Stomach smooth muscle (tissue), 2 donors: ENCODE data around the gene CLRN2.

Experiments used
- H3K27ac ChIP-seq: one replicate; pipeline ENCODE4 v1.7.0; 2013; ENCODE audit warnings: mild to moderate bottlenecking, low read length, inconsistent platforms
- H3K27me3 ChIP-seq, 2 donors: one replicate each; pipeline ENCODE4 v1.7.0; 2013; ENCODE audit warnings: low read length in 2 of 2; ENCODE audit not compliant: insufficient read depth in 2 of 2, control insufficient read depth in 1 of 2
- H3K36me3 ChIP-seq, 2 donors: one replicate each; pipeline ENCODE4 v1.7.0; 2013; ENCODE audit warnings: low read length in 2 of 2; ENCODE audit not compliant: control insufficient read depth in 2 of 2, insufficient read depth in 2 of 2
- H3K4me1 ChIP-seq: one replicate; pipeline ENCODE4 v1.7.0; 2013; ENCODE audit warnings: low read length; ENCODE audit not compliant: control insufficient read depth, insufficient read depth
- H3K4me3 ChIP-seq, 2 donors: one replicate each; pipeline ENCODE4 v1.7.0; 2013; ENCODE audit warnings: low read length in 2 of 2
- H3K9ac ChIP-seq, 2 donors: one replicate each; pipeline ENCODE4 v1.7.0; 2013; ENCODE audit warnings: low read length in 2 of 2, mild to moderate bottlenecking in 1 of 2
- H3K9me3 ChIP-seq, 2 donors: one replicate each; pipeline ENCODE4 v1.7.0; 2013; ENCODE audit warnings: low read length in 2 of 2; ENCODE audit not compliant: control insufficient read depth in 2 of 2
- donor health status: healthy.
- donor health status: Pancreatic carcinoma.

Gene CLRN2

DNA sequence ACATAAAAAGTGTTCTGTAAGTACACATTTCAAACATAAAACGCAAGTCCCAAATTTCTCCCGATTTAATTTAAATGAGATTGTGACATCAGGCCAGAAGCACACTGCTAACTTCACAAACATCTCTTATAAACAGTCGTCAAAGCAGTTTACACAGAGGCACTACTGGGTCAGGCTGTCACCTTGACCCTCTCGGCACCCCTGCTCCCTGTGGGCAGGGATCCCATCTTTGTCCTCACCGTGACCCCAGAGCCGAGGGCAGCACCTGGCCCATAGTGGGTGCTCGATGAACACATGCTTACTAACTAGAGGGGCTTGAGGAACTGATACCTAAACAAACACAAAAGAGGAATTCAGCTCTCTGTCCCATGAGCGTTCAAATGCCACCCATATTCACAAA lies 25.2 kb upstream of the CLRN2 start:
- no peak overlapping the region for H3K4me3 ChIP-seq
- H3K9me3 ChIP-seq = no peaks in the 10 kb centered on the region
- H3K4me1 ChIP-seq = peaks cover 9% of the 10 kb centered on the region
- H3K27me3 ChIP-seq = no peaks in the 10 kb centered on the region
- no peak overlapping the region for H3K27ac ChIP-seq
- no peak overlapping the region for H3K9ac ChIP-seq
- H3K36me3 ChIP-seq = peaks cover 47 to 49% of the 10 kb centered on the region in 2 donors

DNA sequence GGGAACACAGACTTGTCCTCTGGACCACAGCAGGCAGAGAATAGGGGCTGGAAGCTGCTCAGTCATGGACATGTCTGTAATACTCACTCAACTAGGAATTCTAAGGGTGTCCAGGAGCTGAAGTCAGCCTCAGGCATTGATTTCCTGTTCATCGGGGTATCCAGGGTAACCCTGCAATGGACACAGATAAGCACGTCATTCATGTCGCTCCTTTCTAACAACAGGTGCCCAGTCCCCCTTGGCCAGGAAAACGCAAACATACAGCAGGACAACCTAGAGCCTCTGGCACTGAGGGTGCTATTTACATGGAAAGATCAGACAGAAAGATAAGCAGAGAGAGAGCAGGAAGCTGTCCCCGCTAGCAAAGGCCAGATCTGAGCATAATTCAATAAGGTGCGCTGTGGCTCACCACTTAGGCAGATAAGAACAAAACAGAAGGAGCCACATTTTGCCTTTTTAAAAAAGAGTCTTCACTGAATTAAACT lies 24.3 kb upstream of the CLRN2 start:
- Histone ChIP-seq H3K36me3 (peaks cover 44 to 53% of the 10 kb centered on the region in 2 donors), H3K4me3 (no peak overlapping the region), H3K9ac (no peak overlapping the region), H3K27me3 (no peaks in the 10 kb centered on the region), H3K9me3 (no peaks in the 10 kb centered on the region), H3K27ac (no peak overlapping the region), H3K4me1 (peaks cover 9% of the 10 kb centered on the region)

DNA sequence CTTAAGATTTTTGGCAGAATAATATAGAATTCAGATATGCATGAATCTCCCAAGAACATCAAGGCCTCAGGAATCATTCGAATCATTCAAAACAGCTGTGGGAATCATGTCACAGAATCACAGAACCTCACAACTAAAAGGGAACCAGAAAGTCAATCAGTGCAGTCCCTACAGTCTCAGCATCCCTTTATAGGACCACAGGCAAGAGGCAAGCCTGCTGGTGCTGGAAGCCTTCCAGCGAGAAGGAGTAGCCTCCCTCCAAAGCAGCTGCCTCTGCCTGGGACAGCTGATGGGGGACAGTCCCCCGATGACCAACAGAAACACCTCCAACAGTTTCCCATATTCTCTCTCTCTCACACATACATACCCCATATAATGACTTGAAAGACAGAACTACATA lies 23.8 kb upstream of the CLRN2 start:
- no peak overlapping the region for H3K27ac ChIP-seq
- peaks cover 9% of the 10 kb centered on the region for H3K4me1 ChIP-seq
- H3K4me3 ChIP-seq = no peak overlapping the region
- no peaks in the 10 kb centered on the region for H3K9me3 ChIP-seq
- H3K36me3 ChIP-seq = peaks cover 43 to 50% of the 10 kb centered on the region in 2 donors
- H3K9ac ChIP-seq = no peak overlapping the region
- H3K27me3 ChIP-seq = no peaks in the 10 kb centered on the region

DNA sequence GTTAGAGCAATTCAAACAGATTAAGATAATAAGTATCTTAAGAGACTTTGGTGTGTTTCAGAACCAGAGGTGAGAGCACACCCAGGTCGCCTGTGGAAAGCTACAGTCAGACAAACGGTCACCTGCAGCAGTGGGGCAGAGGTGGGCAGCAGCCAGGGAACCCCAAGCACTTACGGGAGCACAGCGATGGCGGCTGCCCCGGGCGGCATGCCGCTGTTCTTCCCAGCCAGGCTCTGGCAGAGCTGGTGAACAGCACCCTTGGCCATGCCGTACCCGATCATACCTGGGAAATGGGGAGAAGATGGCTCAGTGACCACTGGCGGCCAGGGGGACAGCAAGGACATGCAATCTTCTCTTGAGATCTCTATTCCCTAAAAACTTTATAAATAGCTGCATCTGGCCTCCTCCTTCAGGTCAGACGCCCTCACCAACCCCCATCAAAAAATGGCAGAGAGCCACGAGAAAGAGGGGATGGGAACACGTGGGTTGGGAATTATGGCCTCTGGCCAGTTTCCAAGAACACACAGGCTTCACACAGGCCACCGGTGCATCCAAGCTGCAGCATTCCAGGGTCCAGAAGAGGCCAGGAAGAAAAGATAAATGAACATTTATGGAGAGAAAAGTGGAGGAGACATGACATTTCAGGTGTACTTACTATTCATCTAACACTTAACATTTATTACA lies 22.8 kb upstream of the CLRN2 start:
- Histone ChIP-seq H3K9me3 (no peaks in the 10 kb centered on the region), H3K27ac (no peak overlapping the region), H3K4me3 (no peak overlapping the region), H3K27me3 (no peaks in the 10 kb centered on the region), H3K36me3 (peaks cover 39 to 46% of the 10 kb centered on the region in 2 donors), H3K9ac (no peak overlapping the region), H3K4me1 (peaks cover 9% of the 10 kb centered on the region)

DNA sequence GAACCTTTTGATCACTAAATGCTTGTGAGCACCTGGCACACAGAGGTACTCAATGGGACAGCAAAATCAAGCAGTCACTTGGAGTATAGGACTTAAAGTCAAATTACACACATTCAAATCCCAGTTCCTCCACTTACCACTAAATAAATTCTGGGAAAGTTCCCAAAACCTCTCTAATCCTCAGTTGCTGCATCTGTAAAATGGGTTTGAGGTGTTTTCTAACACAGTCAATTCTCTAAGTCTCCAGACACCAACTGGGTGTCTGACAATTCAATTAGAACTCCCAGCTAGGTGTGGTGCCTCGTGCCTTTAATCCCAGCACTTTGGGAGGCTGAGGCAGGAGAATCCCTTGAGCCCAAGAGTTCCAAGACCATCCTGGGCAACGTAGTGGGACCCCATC lies 22.1 kb upstream of the CLRN2 start:
- Histone ChIP-seq H3K4me1 (peaks cover 9% of the 10 kb centered on the region), H3K36me3 (peaks cover 39 to 49% of the 10 kb centered on the region in 2 donors), H3K9me3 (no peaks in the 10 kb centered on the region), H3K27ac (no peak overlapping the region), H3K9ac (no peak overlapping the region), H3K27me3 (no peaks in the 10 kb centered on the region), H3K4me3 (no peak overlapping the region)

DNA sequence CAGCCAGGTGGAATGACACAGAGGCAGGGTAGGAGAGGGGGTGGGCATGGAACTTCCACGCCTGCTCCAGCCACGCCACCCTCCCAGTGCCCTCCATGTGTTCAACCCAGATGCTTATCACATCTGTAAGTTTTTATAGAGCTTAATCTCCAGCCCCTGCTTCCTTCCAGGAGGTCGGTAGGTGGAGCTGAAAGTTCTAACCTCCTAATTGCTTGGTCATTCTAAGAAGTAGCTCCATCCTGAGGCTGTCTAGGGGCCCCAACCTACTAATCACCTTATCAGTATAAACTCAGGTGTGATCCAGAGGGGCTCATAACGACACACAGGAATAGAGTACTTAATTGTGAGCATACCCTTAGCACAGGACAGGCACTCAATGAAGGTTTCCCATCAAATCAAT lies 21.3 kb upstream of the CLRN2 start:
- Histone ChIP-seq H3K4me3 (no peak overlapping the region), H3K27ac (no peak overlapping the region), H3K9ac (no peak overlapping the region), H3K9me3 (no peaks in the 10 kb centered on the region), H3K27me3 (no peaks in the 10 kb centered on the region), H3K36me3 (peaks cover 37 to 50% of the 10 kb centered on the region in 2 donors), H3K4me1 (peaks cover 9% of the 10 kb centered on the region)

DNA sequence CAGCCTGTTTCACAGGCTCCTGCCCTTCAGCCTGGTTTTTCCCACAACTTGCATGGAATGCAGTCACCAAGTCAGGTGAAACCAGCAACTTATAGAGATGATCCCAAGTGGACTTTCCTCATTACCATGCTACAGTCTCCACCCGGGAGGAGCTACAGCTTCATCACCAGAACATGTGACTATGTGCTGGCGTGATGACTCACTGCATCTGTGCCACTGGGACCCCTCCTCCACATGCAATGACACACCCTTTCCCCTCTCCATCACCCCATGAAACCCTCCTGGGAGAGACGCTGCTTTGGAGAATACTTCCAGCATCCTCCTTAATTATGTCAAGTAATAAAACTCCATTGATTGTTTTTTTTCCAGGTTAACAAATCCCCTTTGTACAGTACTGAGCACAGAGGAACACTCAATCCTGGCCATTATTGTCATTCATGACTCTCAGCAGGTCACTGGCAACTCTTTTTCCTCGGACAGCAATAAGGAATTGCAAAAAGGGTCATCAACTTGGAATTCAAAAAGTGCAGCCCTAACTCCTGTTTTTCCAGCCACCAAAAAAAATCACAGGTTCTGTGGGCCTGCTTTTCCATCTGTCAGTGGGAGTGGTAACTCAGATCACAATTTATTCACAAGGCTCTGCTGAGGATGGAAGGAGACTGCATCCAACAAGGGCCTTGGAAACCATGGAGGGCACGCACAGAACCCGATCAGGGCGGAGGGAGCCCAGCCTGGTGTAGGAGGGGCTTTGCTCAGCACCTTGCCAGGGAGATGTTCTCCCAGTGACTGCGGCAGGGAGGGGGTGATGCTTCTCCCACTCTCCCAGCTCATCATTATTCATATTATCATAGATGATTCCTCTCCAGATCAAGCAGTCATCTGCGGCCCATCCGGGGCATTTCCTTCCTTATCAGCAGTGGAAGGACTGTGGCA lies 20.4 kb upstream of the CLRN2 start:
- Histone ChIP-seq H3K27me3 (no peaks in the 10 kb centered on the region), H3K36me3 (peaks cover 32 to 43% of the 10 kb centered on the region in 2 donors), H3K9ac (no peak overlapping the region), H3K9me3 (no peaks in the 10 kb centered on the region), H3K4me3 (no peak overlapping the region), H3K4me1 (peaks cover 9% of the 10 kb centered on the region), H3K27ac (no peak overlapping the region)

DNA sequence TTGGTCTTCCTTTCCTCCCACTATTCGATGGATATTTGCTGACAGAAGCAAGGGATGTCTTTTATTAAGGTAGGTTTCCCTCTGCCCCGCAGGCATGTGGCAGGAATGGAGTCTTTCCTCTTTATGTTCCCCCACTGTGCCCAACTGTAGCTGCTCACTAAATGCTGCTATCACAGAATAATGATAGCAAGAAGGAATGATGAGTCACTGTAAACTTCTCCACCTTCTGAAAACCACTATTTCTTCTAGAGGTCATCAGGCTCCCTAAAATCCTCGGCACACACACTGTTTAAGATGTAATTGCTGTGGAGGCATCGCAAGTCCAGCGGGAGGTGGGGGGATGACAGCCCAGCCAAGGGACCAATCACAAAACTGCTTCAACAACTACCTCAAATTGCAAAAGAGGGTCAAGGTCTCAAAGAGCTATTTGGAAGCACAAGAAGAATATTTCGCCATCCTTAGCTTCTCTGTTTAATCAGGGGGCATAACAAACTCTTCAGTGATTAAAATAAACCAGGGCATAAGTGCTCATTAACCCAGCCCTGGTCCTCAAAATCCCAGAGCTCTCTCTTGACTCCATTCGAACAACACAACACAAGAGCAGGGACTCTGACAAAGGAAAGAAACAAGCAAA lies 17.0 kb upstream of the CLRN2 start:
- H3K9me3 ChIP-seq = no peaks in the 10 kb centered on the region
- no peak overlapping the region for H3K27ac ChIP-seq
- H3K4me3 ChIP-seq = no peak overlapping the region
- H3K36me3 ChIP-seq = peaks cover 27 to 39% of the 10 kb centered on the region in 2 donors
- H3K9ac ChIP-seq = no peak overlapping the region
- H3K27me3 ChIP-seq = no peaks in the 10 kb centered on the region
- peaks cover 5% of the 10 kb centered on the region for H3K4me1 ChIP-seq

DNA sequence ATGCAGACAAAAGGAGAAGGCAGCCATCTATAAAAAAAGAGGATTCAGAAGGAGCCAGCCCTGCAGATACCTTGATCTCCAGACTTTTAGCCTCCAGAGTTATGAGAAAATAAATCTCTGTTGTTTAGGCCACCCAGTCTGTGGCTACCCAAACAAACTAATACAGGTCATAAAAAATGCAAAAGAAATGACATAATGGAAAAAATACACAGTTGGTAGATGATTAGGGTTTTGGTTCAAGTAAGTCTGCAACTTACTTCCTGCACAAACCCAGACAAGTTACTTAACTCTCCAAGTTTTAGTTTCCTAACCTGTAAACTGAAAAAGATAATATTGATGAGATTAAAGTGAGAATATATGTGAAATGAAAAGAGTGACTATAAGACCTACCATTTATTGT lies 14.4 kb upstream of the CLRN2 start:
- no peak overlapping the region for H3K27ac ChIP-seq
- no peaks in the 10 kb centered on the region for H3K27me3 ChIP-seq
- no peaks in the 10 kb centered on the region for H3K9me3 ChIP-seq
- no peak overlapping the region for H3K4me3 ChIP-seq
- H3K36me3 ChIP-seq = peaks cover 14 to 34% of the 10 kb centered on the region in 2 donors
- H3K9ac ChIP-seq = no peak overlapping the region
- no peaks in the 10 kb centered on the region for H3K4me1 ChIP-seq

DNA sequence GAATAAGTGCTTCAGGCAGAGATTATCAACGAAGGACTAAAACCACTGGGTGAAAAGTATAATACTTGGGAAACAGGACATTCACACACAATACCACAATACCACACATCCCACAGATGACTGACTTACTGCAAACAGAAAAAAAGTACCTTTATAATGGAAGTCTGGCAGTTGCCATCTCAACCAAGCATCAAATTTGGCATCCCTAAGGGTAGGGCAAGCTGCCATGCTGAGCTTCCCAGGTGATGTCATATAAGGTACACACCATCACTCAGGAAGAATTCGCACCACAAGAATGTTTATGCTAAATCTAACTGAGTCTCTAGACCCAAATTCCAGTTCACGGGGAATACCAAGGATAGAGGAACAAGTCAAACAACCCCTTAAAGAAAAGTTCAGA lies 12.2 kb upstream of the CLRN2 start:
- H3K27me3 ChIP-seq = no peaks in the 10 kb centered on the region
- H3K9me3 ChIP-seq = no peaks in the 10 kb centered on the region
- H3K4me1 ChIP-seq = no peaks in the 10 kb centered on the region
- no peak overlapping the region for H3K9ac ChIP-seq
- H3K27ac ChIP-seq = no peak overlapping the region
- no peak overlapping the region for H3K4me3 ChIP-seq
- H3K36me3 ChIP-seq = peaks cover 14 to 29% of the 10 kb centered on the region in 2 donors
